Muscle layer of duodenum (tissue), 2 donors: ENCODE measurements around the gene LMBR1L.

Experiments used
- H3K27ac ChIP-seq: one replicate; pipeline ENCODE4 v1.7.0; 2013; ENCODE audit warnings: mild to moderate bottlenecking, low read length
- H3K27me3 ChIP-seq: one replicate; pipeline ENCODE4 v1.7.0; 2013; ENCODE audit warnings: low read depth, mild to moderate bottlenecking, control low read depth, low read length
- H3K36me3 ChIP-seq, 2 donors: one replicate each; pipeline ENCODE4 v1.7.0; 2013; ENCODE audit warnings: low read length in 2 of 2, control low read depth in 1 of 2, mild to moderate bottlenecking in 1 of 2; ENCODE audit not compliant: insufficient read depth in 2 of 2, control insufficient read depth in 1 of 2
- H3K4me1 ChIP-seq, 2 donors: one replicate each; pipeline ENCODE4 v1.7.0; 2013; ENCODE audit warnings: low read length in 2 of 2, mild to moderate bottlenecking in 2 of 2, control low read depth in 1 of 2, moderate library complexity in 1 of 2; ENCODE audit not compliant: insufficient read depth in 2 of 2, control insufficient read depth in 1 of 2
- H3K4me3 ChIP-seq, 2 donors: one replicate each; pipeline ENCODE4 v1.7.0; 2013; ENCODE audit warnings: low read length in 2 of 2, low read depth in 1 of 2, mild to moderate bottlenecking in 1 of 2
- H3K9me3 ChIP-seq, 2 donors: one replicate each; pipeline ENCODE4 v1.7.0; 2013; ENCODE audit warnings: low read length in 2 of 2, control low read depth in 1 of 2, mild to moderate bottlenecking in 1 of 2; ENCODE audit not compliant: control insufficient read depth in 1 of 2
- donor health status: healthy.

LMBR1L gene

DNA sequence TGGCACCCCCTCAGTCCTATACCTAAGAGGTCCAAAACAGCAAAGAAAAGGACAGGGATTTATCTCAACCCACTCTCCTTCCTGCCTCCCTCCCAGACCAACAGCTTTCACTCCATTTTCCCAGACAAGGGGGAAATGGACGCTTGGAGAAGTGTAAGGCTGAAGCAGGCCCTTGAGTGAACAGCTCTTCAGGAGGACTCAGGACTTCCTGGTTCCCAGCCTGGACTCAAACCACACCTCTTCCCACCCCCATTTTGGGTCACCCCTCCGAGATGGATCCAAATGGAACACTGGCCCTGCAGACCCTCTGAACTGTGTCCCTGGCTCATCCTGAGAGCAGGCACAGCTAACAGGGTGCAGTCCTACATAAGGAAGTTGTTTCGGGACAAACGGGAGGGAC, 52.8 kb downstream of the LMBR1L start:
- H3K4me1 ChIP-seq, result peaks cover 31 to 48% of the 10 kb centered on the region in 2 donors
- H3K4me3 ChIP-seq, result peak overlapping the region; percentile 89 to 92
- peak overlapping the region; percentile 94 for H3K27ac ChIP-seq
- H3K36me3 ChIP-seq, result peaks cover 22 to 23% of the 10 kb centered on the region in 2 donors
- H3K9me3 ChIP-seq, result no peaks in the 10 kb centered on the region
- H3K27me3 ChIP-seq, result no peaks in the 10 kb centered on the region

DNA sequence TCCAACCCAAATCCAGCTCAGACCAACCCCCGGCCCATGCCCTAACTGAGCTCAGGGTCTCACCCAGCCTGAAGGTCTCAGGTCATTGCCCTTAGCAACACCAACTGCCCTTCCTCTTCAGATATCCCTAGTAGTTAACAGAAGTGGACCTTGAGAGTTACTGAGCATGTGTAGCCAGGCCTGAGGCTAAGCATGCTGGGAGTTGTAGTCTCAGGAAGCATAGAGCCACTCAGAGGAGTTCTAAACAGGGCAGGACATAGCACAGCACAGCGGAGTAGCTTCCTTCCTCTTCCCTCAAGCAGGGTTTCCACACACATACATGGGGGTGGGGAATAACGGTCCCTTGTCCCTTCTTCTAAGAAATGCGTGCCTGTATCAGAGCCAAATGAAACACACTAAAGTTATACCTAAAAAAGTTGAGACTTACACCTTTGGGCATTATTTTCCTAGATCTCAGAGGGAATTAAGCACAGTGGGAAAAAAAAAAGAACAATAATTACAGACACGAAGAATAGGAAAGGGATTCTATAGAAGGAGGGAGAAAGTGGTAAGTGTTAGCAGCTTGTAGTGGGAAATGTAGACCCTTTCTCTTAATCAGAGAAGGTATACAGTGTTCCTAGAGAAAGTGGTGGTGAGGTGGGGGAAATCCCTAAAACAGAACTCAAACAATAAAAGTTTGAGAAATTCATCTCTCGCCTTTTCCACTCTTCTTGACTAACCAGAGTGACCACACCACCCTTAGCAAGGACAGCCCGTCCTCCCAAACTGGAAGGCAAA, 54.5 kb downstream of the LMBR1L start:
- H3K27me3 ChIP-seq, result no peaks in the 10 kb centered on the region
- peak overlapping the region; percentile 89 to 92 for H3K4me3 ChIP-seq
- H3K36me3 ChIP-seq, result peaks cover 34 to 39% of the 10 kb centered on the region in 2 donors
- H3K4me1 ChIP-seq, result peaks cover 31 to 42% of the 10 kb centered on the region in 2 donors
- no peaks in the 10 kb centered on the region for H3K9me3 ChIP-seq
- H3K27ac ChIP-seq, result peak overlapping the region; percentile 12

DNA sequence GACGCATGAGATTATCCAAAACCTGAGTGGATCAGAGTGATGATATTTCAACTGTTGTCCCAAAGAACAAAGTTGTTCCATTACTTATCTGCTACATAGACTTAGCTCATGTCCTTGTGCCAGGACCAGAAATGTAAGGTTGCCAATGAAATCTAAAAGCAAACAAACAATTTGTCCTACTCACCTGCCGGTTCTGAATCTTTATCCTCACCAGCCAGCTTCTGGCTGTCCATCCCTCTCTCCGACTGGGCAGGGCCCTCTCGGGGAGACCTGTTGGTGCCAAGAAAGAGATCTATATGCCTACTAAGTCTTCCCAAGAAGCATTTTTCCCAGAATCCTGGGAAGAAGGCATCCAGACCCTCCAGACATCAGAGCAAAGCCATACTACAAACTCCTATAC, 55.6 kb downstream of the LMBR1L start:
- H3K4me1 ChIP-seq, result peaks cover 31 to 40% of the 10 kb centered on the region in 2 donors
- H3K4me3 ChIP-seq, result no peak overlapping the region
- H3K27ac ChIP-seq, result no peak overlapping the region
- H3K9me3 ChIP-seq, result no peaks in the 10 kb centered on the region
- peaks cover 44 to 47% of the 10 kb centered on the region in 2 donors for H3K36me3 ChIP-seq
- no peaks in the 10 kb centered on the region for H3K27me3 ChIP-seq

DNA sequence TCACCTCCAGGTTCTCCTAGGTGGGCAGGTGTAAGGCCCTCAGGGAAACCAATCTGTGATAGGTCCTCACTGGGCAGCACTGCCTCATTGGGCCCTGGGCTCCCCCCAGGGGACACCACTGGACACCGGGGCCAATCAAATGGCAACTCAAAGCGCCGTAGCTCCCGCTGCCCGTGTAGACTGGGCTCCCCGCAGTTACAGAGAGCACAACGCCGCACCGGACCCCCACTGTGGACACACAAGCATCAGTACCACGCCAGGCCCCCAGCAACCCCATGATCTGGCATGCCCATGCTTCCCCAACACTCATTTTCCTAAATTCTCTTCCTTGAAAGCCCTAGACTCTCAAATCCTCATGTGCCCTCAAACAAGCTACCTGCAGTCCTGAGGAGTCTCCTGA, 56.1 kb downstream of the LMBR1L start:
- Histone ChIP-seq H3K4me3 (no peak overlapping the region), H3K4me1 (peaks cover 31 to 40% of the 10 kb centered on the region in 2 donors), H3K9me3 (no peaks in the 10 kb centered on the region), H3K27me3 (no peaks in the 10 kb centered on the region), H3K27ac (no peak overlapping the region), H3K36me3 (peaks cover 49 to 53% of the 10 kb centered on the region in 2 donors)

DNA sequence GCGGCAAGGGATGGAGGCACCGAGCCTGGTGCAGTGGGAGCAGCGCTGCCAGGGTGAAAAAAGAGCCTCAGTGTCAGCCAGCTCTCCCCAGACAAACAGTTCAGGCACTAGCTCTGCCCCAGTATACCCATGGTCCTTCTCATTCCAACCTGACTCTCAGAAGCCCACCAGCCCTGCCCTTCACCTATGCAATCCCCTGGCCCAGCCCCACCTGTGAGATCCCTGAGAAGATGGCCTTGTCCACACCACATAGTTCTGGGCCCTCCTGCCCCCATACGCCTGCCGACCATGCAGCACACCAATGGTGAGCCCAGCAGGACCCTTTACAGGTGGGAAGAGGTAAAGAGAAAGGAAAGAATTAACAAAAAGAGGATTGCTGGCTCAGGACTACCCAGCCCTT, 56.6 kb downstream of the LMBR1L start:
- no peaks in the 10 kb centered on the region for H3K27me3 ChIP-seq
- no peaks in the 10 kb centered on the region for H3K9me3 ChIP-seq
- peaks cover 53 to 57% of the 10 kb centered on the region in 2 donors for H3K36me3 ChIP-seq
- peaks cover 31 to 40% of the 10 kb centered on the region in 2 donors for H3K4me1 ChIP-seq
- H3K4me3 ChIP-seq, result no peak overlapping the region
- H3K27ac ChIP-seq, result no peak overlapping the region

DNA sequence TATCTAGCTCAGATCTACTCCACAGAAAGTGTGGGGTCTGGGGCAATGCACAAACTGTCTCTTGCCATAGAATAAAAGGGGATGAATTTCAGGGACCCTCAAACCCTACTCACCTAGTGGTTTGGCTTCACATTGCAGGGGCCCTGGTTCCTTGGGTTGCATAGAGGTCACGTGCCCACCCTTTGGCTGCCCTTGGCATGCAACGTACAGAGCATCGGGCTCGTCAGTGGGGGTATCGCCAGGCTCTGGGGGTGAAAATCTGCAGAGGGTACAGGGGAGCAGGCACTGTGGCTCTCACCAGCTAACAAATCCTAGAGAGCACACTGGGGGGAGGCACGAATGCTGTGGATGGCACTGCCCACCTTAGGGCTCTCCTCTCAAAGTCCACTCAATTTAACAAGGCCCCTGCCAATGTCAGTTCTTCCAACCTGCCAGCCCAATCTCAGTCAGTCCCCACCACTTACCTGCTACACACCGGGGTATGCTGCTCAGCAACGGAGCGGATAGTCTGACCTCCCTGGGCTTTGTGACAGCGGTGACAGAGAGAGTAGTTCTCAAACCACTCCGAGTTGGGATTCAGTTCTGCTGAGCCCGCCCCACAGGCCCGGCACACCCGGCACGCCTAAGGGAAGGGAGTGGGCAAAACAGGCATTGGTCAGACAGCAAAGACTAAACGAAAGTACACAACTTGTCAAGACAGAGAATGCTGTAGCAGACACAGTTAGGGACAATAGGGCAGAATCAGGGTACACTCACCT, 58.0 kb downstream of the LMBR1L start:
- Histone ChIP-seq H3K4me1 (peaks cover 25 to 27% of the 10 kb centered on the region in 2 donors), H3K27me3 (no peaks in the 10 kb centered on the region), H3K27ac (no peak overlapping the region), H3K9me3 (no peaks in the 10 kb centered on the region), H3K36me3 (peaks cover 68 to 72% of the 10 kb centered on the region in 2 donors), H3K4me3 (no peak overlapping the region)

DNA sequence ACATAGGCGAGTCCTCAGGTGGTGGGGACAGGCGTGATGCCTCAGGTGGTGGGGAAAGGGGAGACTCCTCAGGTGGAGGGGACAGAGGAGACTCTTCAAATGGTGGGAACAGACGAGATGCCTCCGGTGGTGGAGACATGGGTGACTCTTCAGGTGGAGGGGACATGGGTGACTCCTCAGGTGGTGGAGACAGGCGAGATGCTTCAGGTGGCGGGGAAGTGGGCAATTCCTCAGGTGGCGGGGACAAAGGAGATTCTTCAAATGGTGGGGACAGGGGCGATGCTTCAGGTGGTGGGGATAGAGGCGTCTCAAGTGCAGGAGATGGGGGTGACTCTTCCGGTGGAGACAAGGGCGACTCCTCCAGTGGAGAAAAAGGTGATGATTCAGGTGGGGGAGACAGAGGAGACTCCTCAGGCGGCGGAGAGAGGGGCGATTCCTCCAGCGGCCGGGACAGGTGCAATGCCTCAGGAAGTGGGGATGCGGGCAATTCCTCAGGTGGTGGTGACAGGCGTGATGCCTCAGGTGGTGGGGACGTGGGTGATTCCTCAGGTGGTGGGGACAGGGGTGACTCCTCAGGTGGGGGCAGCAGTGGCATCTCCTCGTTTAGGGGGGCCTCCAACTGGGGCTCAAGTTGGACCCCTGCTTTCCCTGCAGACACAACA, 58.7 kb downstream of the LMBR1L start:
- H3K4me3 ChIP-seq, result no peak overlapping the region
- no peaks in the 10 kb centered on the region for H3K27me3 ChIP-seq
- peaks cover 18 to 20% of the 10 kb centered on the region in 2 donors for H3K4me1 ChIP-seq
- H3K9me3 ChIP-seq, result no peaks in the 10 kb centered on the region
- H3K36me3 ChIP-seq, result peaks cover 70 to 76% of the 10 kb centered on the region in 2 donors
- no peak overlapping the region for H3K27ac ChIP-seq

DNA sequence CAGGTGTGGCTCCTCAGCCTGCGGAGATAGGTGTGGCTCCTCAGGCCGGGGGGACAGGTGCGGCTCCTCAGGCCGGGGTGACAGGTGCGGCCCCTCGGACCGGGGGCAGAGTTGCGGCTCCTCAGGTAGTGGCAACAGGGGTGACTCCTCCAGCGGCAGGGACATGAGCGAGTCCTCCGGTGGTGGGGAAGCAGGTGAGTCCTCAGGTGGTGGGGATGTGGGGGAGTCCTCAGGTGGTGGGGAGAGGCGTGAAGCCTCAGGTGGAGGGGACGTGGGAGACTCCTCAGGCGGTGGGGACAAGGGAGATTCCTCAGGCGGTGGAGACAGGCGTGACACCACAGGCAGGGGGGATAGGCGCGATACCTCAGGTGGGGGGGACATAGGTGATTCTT, 59.3 kb downstream of the LMBR1L start:
- Histone ChIP-seq H3K27me3 (no peaks in the 10 kb centered on the region), H3K4me3 (no peak overlapping the region), H3K9me3 (no peaks in the 10 kb centered on the region), H3K4me1 (peaks cover 12 to 15% of the 10 kb centered on the region in 2 donors), H3K36me3 (peaks cover 73 to 81% of the 10 kb centered on the region in 2 donors), H3K27ac (no peak overlapping the region)

DNA sequence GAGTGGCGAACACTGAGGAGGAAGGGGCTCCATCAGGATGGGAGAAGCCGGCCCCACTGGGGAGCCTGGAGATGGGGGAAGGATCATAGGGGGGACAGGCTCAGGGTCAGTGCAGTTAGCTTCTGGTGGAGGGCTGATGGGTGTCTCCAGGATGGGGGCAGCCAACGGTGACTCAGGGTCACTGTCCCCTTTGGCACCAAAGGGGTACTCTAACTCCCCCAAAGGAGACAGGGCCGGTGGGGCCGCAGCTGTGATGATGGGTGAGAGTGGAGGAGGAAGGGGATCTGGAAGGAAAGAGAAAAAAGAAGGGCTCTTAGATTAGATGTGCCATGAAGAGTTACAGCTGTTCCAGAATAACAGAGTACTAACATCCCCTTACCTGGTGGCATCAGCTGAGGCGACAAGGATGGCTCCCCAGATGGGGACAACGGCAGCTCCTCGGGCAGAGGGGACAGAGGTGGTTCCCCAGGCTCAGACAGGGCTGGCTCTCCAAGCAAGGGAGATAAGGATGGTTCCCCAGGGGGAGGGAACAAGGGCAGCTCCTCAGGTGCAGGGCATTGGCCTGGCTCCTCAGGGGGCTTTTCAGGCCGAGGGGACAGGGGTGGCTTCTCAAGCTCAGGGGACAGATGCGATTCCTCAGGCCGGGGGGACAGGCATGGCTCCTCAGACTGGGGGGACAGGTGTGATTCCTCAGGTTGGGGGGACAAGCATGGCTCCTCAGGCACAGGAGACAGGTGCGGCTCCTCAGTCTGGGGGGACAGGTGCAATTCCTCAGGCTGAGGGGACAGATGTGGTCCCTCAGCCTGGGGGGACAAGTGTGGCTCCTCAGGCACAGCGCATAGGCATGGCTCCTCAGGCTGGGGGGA, 59.9 kb downstream of the LMBR1L start:
- H3K9me3 ChIP-seq, result no peaks in the 10 kb centered on the region
- H3K27me3 ChIP-seq, result no peaks in the 10 kb centered on the region
- no peak overlapping the region for H3K4me3 ChIP-seq
- H3K27ac ChIP-seq, result no peak overlapping the region
- peaks cover 78 to 87% of the 10 kb centered on the region in 2 donors for H3K36me3 ChIP-seq
- peaks cover 8% of the 10 kb centered on the region in 2 donors for H3K4me1 ChIP-seq

DNA sequence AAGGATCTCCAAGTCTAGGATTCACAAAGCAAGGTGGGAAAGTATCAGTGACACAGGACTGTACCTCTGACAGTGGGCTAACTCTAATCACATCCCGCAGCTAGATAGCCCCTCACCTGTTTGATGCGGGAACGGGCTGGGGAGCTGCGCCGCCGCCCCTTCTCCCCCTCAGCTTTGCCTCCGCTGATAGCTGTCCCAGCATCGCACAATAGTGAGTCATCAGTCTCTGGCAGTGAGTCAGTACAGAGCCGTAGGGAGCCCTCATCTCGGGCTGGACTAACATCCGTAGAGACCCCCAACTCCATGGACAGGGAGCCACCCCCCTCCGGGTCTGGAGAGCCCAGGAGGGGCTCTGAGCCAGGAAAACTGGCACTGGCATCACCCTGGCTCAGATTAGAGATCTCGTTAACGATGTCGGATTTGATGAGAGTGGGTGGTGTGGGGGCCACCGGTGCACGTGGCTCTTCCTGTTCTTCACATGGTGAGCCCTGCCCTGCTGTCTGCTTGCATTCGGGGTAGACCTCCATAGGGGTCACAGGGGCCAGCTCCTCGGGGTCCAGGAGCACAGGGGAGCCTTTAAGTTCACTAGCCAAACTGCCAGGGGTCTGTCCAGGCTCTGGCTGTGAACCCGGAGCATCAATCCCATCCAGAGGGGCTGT, 61.0 kb downstream of the LMBR1L start:
- no peaks in the 10 kb centered on the region for H3K27me3 ChIP-seq
- no peak overlapping the region for H3K4me3 ChIP-seq
- H3K36me3 ChIP-seq, result peaks cover 76 to 97% of the 10 kb centered on the region in 2 donors
- H3K9me3 ChIP-seq, result no peaks in the 10 kb centered on the region
- H3K27ac ChIP-seq, result no peak overlapping the region
- H3K4me1 ChIP-seq, result no peaks in the 10 kb centered on the region
